ENCODE measurements around the gene LUZP2.

Gene LUZP2

GRCh38 chr11:24760681-24761080, 263.8 kb downstream of the LUZP2 start:
- no peaks in the 10 kb centered on the region for H3K9me3 ChIP-seq (ENCODE audit: low read length)
- H3K9ac ChIP-seq (ENCODE audit: low read length): no peak overlapping the region
- no peaks in the 10 kb centered on the region for H3K27me3 ChIP-seq (ENCODE audit: control insufficient read depth in 1 of 2, insufficient read depth in 2 of 2, low read length in 2 of 2)
- H3K36me3 ChIP-seq (ENCODE audit: insufficient read depth, low read length): no peaks in the 10 kb centered on the region
- no peak overlapping the region for H3K4me3 ChIP-seq (ENCODE audit: low read depth in 1 of 2, low read length in 2 of 2)
- no peaks in the 10 kb centered on the region for H3K4me1 ChIP-seq (ENCODE audit: insufficient read depth, low read length)
- H3K27ac ChIP-seq (ENCODE audit: low read depth, low read length): no peak overlapping the region

DNA sequence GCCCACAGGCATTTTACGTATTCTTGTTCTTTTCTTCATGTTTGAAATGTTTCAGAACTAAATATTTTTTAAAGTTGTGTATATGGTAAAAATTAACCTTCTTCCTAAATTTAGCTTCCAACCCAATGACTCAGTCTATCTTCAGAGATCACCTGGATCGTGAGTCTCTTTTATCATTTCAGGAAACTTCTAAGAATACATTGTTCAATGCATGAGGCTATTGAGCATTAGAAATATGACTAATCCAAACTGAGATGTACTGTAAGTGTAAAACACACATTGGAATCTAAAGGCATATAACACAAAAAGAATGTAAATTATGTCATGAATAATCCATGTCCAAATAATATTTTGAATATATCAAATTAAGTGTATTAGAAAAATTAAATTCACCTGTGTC, 265.2 kb downstream of the LUZP2 start:
- no peak overlapping the region for H3K9ac ChIP-seq (ENCODE audit: low read length)
- no peaks in the 10 kb centered on the region for H3K27me3 ChIP-seq (ENCODE audit: control insufficient read depth in 1 of 2, insufficient read depth in 2 of 2, low read length in 2 of 2)
- H3K4me1 ChIP-seq (ENCODE audit: insufficient read depth, low read length): no peaks in the 10 kb centered on the region
- no peaks in the 10 kb centered on the region for H3K36me3 ChIP-seq (ENCODE audit: insufficient read depth, low read length)
- H3K27ac ChIP-seq (ENCODE audit: low read depth, low read length): no peak overlapping the region
- no peak overlapping the region for H3K4me3 ChIP-seq (ENCODE audit: low read depth in 1 of 2, low read length in 2 of 2)
- no peaks in the 10 kb centered on the region for H3K9me3 ChIP-seq (ENCODE audit: low read length)

- Histone ChIP-seq H3K27ac (ENCODE audit: low read depth, low read length) (no peak overlapping the region), H3K4me1 (ENCODE audit: insufficient read depth, low read length) (no peaks in the 10 kb centered on the region)
Measured at GRCh38 chr11:24767411-24767810, 270.6 kb downstream of the LUZP2 start.

DNA sequence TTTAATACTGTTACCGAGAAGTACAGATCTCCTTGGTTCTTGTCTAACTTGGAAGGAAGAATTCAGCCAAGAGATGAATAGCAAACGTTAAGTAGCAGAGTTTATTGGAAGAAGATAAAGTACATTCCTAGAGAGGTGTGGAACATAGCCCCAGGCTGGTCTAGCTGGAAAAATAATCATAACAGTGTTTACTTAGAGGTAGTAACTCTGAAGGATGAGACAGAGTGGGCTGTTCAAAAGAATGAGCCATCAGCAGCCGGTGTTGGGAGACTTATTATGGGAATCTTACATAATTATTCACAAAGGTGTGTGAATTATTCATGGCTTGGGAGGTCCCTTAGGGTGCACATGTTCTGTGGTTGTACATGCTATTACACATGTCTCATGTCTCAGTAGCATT, 276.5 kb downstream of the LUZP2 start:
- H3K9me3 ChIP-seq (ENCODE audit: low read length): no peaks in the 10 kb centered on the region
- H3K4me3 ChIP-seq (ENCODE audit: low read depth in 1 of 2, low read length in 2 of 2): no peak overlapping the region
- H3K4me1 ChIP-seq (ENCODE audit: insufficient read depth, low read length): no peaks in the 10 kb centered on the region
- no peaks in the 10 kb centered on the region for H3K36me3 ChIP-seq (ENCODE audit: insufficient read depth, low read length)
- no peak overlapping the region for H3K9ac ChIP-seq (ENCODE audit: low read length)
- H3K27ac ChIP-seq (ENCODE audit: low read depth, low read length): no peak overlapping the region
- no peaks in the 10 kb centered on the region for H3K27me3 ChIP-seq (ENCODE audit: control insufficient read depth in 1 of 2, insufficient read depth in 2 of 2, low read length in 2 of 2)

More at GRCh38 chr11:24767411-24767810, 270.6 kb downstream of the LUZP2 start:
- no peaks in the 10 kb centered on the region for H3K36me3 ChIP-seq (ENCODE audit: insufficient read depth, low read length)
- no peak overlapping the region for H3K4me3 ChIP-seq (ENCODE audit: low read depth in 1 of 2, low read length in 2 of 2)
- H3K9me3 ChIP-seq (ENCODE audit: low read length): no peaks in the 10 kb centered on the region
- no peak overlapping the region for H3K9ac ChIP-seq (ENCODE audit: low read length)
- H3K27me3 ChIP-seq (ENCODE audit: control insufficient read depth in 1 of 2, insufficient read depth in 2 of 2, low read length in 2 of 2): no peaks in the 10 kb centered on the region

DNA sequence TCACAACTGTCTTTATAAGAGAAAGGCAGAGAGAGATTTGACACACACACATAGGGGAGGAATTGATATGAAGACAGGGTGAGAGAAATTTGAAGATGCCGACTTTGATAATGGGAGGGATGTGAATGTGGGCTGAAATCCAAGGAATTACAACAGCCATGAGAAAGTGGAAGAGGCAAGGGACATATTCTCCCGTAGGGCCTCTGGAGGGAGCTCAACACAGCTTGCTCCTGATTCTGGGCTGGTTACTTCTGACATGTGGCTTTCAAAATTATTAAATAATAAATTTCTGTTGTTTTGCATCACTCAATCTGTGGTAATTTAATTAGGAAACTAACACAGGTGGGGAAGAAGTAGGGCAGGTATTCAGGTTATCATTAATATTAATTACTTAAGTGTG, 282.9 kb downstream of the LUZP2 start:
- Histone ChIP-seq H3K36me3 (ENCODE audit: insufficient read depth, low read length) (no peaks in the 10 kb centered on the region), H3K4me3 (ENCODE audit: low read depth in 1 of 2, low read length in 2 of 2) (no peak overlapping the region), H3K4me1 (ENCODE audit: insufficient read depth, low read length) (no peaks in the 10 kb centered on the region), H3K27ac (ENCODE audit: low read depth, low read length) (no peak overlapping the region), H3K9ac (ENCODE audit: low read length) (no peak overlapping the region), H3K9me3 (ENCODE audit: low read length) (no peaks in the 10 kb centered on the region), H3K27me3 (ENCODE audit: control insufficient read depth in 1 of 2, insufficient read depth in 2 of 2, low read length in 2 of 2) (no peaks in the 10 kb centered on the region)

DNA sequence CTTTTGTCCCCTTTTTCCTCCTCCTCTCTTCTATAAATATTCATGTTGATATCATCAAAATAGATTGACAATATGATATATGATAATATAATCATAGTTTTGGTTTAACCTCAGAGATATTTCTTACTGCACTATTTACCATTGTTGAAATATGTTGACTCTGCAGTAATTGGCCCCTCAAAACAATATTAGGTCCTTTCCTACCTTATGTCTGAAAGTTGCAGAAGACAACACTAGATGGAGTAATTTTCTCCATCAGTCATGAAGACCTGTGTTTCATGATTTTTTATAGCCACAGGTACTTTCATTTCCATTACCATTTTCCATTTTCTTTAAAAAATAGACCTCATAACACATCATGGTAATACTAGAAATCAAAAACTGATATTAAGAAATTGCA, 284.4 kb downstream of the LUZP2 start:
- H3K27me3 ChIP-seq (ENCODE audit: control insufficient read depth in 1 of 2, insufficient read depth in 2 of 2, low read length in 2 of 2): no peaks in the 10 kb centered on the region
- no peak overlapping the region for H3K4me3 ChIP-seq (ENCODE audit: low read depth in 1 of 2, low read length in 2 of 2)
- H3K9me3 ChIP-seq (ENCODE audit: low read length): no peaks in the 10 kb centered on the region
- no peak overlapping the region for H3K9ac ChIP-seq (ENCODE audit: low read length)
- H3K4me1 ChIP-seq (ENCODE audit: insufficient read depth, low read length): no peaks in the 10 kb centered on the region
- no peaks in the 10 kb centered on the region for H3K36me3 ChIP-seq (ENCODE audit: insufficient read depth, low read length)
- no peak overlapping the region for H3K27ac ChIP-seq (ENCODE audit: low read depth, low read length)

- Histone ChIP-seq H3K9me3 (ENCODE audit: low read length) (no peaks in the 10 kb centered on the region), H3K4me1 (ENCODE audit: insufficient read depth, low read length) (no peaks in the 10 kb centered on the region), H3K27me3 (ENCODE audit: control insufficient read depth in 1 of 2, insufficient read depth in 2 of 2, low read length in 2 of 2) (no peaks in the 10 kb centered on the region), H3K27ac (ENCODE audit: low read depth, low read length) (no peak overlapping the region), H3K36me3 (ENCODE audit: insufficient read depth, low read length) (no peaks in the 10 kb centered on the region), H3K4me3 (ENCODE audit: low read depth in 1 of 2, low read length in 2 of 2) (no peak overlapping the region), H3K9ac (ENCODE audit: low read length) (no peak overlapping the region)
Measured at GRCh38 chr11:24793479-24793878, 296.6 kb downstream of the LUZP2 start.

DNA sequence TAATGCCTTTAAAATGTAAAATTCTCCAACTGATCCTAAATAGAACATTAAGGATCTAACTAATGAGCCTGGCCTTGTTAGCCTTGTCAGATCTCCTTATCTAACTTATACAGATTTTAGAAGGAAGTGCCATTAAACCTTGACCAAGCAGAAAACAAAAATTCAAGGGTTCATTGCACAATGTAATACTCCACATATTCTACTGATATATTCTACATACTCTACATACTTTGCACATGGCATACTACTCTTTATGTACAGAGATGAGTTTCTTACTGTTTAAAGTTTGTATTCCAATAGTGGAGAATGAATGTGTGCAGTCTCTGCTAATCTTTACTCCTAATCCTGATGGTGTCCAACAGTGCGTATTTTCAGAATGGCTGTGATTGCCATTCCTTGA, 297.2 kb downstream of the LUZP2 start:
- Histone ChIP-seq H3K4me1 (ENCODE audit: insufficient read depth, low read length) (no peaks in the 10 kb centered on the region), H3K9me3 (ENCODE audit: low read length) (no peaks in the 10 kb centered on the region), H3K27ac (ENCODE audit: low read depth, low read length) (no peak overlapping the region)

GRCh38 chr11:24805671-24806070, 308.8 kb downstream of the LUZP2 start:
- Histone ChIP-seq H3K36me3 (ENCODE audit: insufficient read depth, low read length) (no peaks in the 10 kb centered on the region), H3K4me3 (ENCODE audit: low read depth in 1 of 2, low read length in 2 of 2) (no peak overlapping the region), H3K4me1 (ENCODE audit: insufficient read depth, low read length) (no peaks in the 10 kb centered on the region), H3K9me3 (ENCODE audit: low read length) (no peaks in the 10 kb centered on the region), H3K27me3 (ENCODE audit: control insufficient read depth in 1 of 2, insufficient read depth in 2 of 2, low read length in 2 of 2) (no peaks in the 10 kb centered on the region), H3K9ac (ENCODE audit: low read length) (no peak overlapping the region), H3K27ac (ENCODE audit: low read depth, low read length) (no peak overlapping the region)

More for the DNA sequence above, 297.2 kb downstream of the LUZP2 start:
- no peaks in the 10 kb centered on the region for H3K27me3 ChIP-seq (ENCODE audit: control insufficient read depth in 1 of 2, insufficient read depth in 2 of 2, low read length in 2 of 2)
- H3K36me3 ChIP-seq (ENCODE audit: insufficient read depth, low read length): no peaks in the 10 kb centered on the region
- no peak overlapping the region for H3K4me3 ChIP-seq (ENCODE audit: low read depth in 1 of 2, low read length in 2 of 2)
- H3K9ac ChIP-seq (ENCODE audit: low read length): no peak overlapping the region

DNA sequence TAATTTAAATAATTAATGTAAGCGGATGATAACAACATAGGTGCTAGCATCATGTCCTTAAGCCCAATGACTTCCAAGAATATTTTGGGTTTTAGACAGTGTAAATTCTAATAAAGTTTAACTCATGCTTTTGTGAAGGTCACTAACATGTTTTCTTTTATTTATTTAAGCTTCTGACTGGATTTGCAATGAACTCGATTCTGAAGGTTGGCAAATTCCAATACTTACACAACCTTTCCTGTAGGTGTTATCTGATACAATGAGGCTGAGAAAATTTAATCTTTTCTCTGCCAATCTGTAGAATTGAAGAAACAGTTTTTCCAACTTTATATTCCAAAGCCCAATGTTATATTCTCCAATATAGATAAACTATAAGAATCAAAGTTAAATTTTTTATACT, 311.3 kb downstream of the LUZP2 start:
- no peak overlapping the region for H3K4me3 ChIP-seq (ENCODE audit: low read depth in 1 of 2, low read length in 2 of 2)
- no peaks in the 10 kb centered on the region for H3K27me3 ChIP-seq (ENCODE audit: control insufficient read depth in 1 of 2, insufficient read depth in 2 of 2, low read length in 2 of 2)
- H3K36me3 ChIP-seq (ENCODE audit: insufficient read depth, low read length): no peaks in the 10 kb centered on the region
- H3K9me3 ChIP-seq (ENCODE audit: low read length): no peaks in the 10 kb centered on the region
- H3K9ac ChIP-seq (ENCODE audit: low read length): no peak overlapping the region
- no peaks in the 10 kb centered on the region for H3K4me1 ChIP-seq (ENCODE audit: insufficient read depth, low read length)
- H3K27ac ChIP-seq (ENCODE audit: low read depth, low read length): no peak overlapping the region

DNA sequence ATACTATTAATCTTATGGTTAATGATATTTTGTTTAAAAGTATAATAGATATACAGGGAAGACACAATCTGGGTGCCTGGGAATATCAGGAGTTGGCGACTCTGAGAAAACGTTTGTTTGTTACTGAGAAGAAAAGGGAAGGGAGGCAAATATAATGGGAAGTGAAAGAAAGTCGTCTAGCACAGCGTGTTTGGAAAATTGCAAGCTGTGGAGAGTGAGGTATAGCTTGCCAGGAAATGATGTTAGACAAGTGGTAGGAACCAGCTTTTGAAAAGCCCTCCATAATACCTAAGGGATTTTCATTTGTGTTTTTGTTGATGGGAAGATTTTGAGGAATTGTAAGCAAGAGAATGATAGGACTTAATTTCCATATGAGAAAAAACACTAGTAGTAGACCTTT, 322.2 kb downstream of the LUZP2 start:
- H3K27me3 ChIP-seq (ENCODE audit: control insufficient read depth in 1 of 2, insufficient read depth in 2 of 2, low read length in 2 of 2): no peaks in the 10 kb centered on the region
- H3K36me3 ChIP-seq (ENCODE audit: insufficient read depth, low read length): no peaks in the 10 kb centered on the region
- no peak overlapping the region for H3K4me3 ChIP-seq (ENCODE audit: low read depth in 1 of 2, low read length in 2 of 2)
- H3K9me3 ChIP-seq (ENCODE audit: low read length): no peaks in the 10 kb centered on the region
- no peak overlapping the region for H3K27ac ChIP-seq (ENCODE audit: low read depth, low read length)
- H3K4me1 ChIP-seq (ENCODE audit: insufficient read depth, low read length): no peaks in the 10 kb centered on the region
- H3K9ac ChIP-seq (ENCODE audit: low read length): no peak overlapping the region

GRCh38 chr11:24819863-24820434, 323.1 kb downstream of the LUZP2 start:
- no peaks in the 10 kb centered on the region for H3K9me3 ChIP-seq (ENCODE audit: low read length)
- H3K27me3 ChIP-seq (ENCODE audit: control insufficient read depth in 1 of 2, insufficient read depth in 2 of 2, low read length in 2 of 2): no peaks in the 10 kb centered on the region
- H3K36me3 ChIP-seq (ENCODE audit: insufficient read depth, low read length): no peaks in the 10 kb centered on the region
- H3K9ac ChIP-seq (ENCODE audit: low read length): no peak overlapping the region
- H3K27ac ChIP-seq (ENCODE audit: low read depth, low read length): no peak overlapping the region
- no peak overlapping the region for H3K4me3 ChIP-seq (ENCODE audit: low read depth in 1 of 2, low read length in 2 of 2)
- H3K4me1 ChIP-seq (ENCODE audit: insufficient read depth, low read length): no peaks in the 10 kb centered on the region

Data from muscle layer of colon (tissue), 2 donors.